Measurements from ENCODE around the gene DPYSL5.

DPYSL5 gene

DNA sequence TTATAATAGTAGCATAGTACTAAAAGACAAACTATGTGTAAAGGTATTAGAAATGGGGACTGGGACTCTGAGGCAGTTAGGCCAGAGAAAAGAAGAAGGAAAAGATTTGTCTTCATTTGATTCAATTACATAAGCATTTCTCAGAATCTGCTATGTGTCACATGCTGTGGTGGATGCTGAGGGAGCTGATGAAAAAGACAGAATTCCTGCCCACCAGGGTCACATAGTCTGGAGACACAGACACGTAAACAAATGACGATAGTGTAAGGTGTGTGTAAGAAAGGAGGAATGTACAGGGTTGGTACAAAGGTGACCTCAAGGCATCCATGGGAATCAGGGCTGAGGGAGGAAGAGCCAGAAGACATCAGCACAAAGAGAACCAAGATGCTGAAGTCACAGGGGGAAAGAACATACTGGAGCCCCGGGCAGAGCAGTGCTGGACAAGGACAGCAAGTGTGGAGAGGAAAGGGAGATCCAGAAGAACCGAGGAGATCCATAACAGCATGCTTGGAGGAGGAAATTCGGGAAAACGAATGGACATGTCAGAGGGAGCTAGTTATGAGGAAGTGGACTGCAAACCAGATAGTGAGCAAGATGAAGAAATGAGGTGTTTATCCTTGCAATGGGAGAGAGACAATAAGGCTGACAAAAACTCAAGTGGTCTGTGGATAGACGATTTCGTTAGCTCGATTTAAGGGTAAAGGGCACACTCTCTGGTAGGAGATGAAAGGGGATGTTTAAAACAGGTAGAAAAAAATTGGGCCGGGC, 121.3 kb downstream of the DPYSL5 start:
- no peak for DNase-seq

DNA sequence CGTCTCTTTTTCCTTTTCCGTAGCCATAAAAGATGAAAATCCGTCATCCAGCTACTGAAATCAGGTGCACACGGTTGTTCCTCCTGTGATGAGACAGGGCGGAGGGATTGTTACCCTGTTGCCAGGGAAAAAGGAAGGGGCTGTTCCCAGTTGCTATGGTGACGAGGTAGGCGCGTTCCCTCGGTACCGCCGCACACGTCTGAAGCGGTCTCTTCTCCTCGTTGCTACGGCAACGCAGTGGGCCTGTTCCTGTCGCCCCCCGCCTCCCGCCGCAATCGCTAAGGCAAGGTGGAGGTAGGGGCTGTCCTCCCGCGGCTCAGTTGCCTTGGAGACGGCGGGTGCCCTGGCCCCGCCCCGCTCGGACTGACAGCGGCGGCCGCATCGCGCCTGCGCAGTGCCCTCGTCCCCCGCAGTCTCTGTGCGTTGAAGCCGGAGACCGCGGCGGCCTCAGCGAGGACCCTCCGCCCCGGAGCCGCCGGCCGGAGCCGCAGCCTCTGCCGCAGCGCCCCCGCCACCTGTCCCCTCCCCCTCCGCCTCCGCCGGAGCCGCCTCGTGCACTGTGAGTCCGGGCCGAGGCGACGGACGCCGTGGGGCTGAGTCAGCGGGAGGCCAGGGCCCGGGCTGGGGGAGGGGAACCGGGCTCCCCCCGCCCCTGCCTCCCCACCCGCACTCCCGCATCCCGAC, 122.5 kb downstream of the DPYSL5 start, which contains the start of gene MAPRE3:
Gene MAPRE3, plus strand, starts transcription at position 394 of the 684 bp plus-strand sequence. CDS start 51,582 bp downstream, outside the sequence.
- peak; percentile 74 to 90 (median 80) for DNase-seq

DNA sequence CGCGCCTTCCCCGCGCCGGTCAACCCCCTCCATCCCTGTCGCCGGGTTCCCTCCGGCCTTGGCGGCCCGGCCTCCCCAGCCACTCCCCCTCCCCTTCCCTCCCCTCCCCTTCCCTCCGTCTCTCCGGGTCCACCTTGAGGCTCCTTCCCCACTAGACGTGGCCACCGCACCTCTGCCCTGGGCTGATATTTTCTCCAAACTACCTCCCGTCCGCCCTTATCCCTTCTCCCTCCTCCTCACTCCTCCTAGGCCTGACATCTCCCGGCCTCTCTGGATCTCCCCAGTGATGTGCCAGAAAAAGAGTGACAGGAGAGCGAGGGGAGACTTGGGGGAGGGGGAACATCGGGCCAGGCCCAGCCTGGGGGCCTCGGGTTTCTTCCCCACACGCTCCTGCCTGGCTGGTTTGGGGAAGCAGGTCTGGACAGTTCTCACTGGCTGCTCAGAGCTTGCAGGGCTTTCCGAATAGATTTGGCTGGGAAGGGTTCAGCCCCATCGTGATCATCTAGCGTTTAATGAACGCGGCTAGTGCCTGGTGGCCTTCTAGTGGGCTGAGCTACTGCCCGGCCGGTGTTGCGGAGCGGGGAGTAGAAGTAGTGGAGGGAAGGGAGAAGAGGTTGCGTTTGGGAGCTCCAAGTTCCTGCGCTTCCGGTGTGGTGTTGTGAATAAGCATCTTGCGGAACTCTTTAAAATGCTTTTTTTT, 123.1 kb downstream of the DPYSL5 start:
- DNase-seq: peak in 3 of 6 experiments; percentile 16 to 31 (median 27)

DNA sequence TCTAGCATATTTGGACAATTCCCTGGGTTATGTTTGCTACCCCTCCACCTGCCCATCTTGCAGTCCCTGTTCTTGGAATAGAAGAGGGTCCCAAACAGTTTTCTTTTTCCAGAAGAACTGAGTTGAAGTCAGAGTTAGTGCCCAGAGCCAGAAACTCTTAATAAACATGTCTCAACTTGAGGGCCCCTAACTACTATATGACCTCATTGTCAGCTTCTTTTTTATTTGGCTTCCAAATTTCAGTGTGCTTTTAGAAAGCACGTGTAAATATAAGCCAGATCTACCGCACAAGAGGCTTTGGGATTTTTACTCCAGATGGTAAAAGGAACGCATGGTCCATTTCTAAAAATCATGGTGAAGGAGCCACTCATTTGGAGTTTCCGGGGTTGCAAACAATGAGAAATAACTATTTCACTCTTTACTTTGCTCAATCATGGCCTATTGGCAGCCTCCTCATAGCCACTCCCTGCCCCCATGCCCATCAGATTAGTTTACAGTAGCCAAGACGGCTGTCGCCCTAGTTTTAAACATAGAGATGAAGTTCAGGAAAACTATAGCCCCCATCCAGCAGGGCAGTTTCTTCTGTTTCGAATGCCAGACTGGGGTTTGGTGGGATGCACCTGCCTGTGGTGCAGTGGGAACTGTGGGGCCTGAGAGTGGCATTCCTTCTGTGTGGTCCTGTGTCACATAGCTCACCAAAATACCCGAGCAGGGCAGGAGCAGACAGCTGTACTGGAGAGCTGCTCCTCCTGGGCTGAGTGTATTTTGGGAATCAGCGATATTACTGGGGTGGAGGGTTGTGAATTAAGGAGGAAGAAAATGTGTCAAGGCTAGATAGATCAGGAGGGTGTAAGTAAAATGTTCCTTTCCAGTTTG, 124.2 kb downstream of the DPYSL5 start:
- DNase-seq: no peak

DNA sequence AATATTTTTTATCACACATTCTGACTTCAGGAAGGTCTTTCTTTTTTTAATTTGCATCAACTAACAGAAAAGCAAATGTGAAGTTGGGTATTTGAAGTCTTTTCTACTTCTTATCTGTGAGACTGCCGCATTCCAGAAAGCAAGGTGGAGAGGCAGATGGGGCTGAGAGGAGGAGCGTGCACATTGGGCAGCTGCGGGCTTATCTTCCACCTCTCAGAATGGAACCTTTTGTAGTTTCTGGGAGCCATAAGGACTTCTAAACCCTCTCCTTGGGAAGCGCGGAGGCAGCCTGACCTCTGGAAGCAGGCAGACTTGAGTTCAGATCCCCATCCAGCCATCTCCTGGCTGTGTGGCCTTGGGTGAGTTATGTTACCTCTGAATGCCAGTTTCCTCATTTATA, 126.4 kb downstream of the DPYSL5 start:
- no peak for DNase-seq

DNA sequence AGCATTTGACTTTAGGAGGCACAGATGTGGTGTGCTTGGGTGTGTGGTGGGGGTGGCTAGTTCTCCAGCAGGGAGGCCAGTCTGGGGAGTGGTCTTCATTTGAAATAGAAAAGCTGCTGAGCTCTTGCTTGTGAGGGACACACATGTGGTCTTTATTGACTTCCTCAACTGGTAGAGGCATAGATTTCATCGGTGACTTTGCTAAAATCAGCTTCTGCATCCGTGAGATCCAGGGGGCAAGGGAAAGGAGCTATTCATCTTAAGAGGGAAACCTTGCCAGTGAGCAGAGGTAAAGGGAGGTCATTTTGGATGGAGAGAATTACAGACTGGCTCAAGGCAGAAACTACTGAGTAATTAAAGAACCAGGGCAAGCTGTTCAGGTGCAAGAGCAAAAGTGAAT, 127.2 kb downstream of the DPYSL5 start:
- DNase-seq: no peak

DNA sequence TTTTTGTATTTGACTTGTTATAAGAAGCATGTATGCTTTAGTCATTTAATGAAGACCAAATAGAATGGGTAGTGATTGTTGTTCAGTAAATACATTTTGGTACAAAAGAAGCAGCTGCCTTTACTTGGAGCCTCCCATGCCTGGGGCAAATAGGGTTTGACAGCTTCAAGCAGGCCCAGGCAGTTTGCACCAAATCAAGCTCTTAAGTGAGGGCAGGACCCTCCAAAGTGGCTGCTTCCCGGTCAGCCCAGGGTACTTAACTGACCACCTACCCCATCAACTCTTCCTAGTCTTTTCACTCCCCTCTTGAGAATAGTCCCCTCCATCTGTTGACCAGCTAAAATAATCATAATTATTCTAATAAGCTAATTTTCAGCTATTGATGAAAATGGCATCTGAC, 127.7 kb downstream of the DPYSL5 start:
- no peak for DNase-seq

DNA sequence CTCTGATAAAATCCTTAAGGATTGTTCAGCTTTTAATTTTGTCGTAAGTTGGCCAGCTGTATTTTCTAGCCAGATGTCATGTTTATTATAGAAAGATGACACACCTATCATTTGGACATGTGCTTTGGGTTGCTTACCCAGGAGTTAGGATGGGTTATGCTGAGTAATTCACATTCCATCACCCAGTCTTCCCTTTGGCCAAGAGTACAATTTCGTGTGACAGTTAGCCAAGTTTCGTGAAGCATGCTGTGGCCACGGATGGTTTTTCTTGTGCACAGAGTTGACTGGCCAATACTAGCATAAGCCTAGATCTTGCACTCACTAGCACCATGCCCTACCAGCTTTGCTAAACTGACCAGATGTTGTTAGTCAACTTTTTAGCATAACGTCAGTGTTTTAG, 128.3 kb downstream of the DPYSL5 start:
- DNase-seq: no peak

DNA sequence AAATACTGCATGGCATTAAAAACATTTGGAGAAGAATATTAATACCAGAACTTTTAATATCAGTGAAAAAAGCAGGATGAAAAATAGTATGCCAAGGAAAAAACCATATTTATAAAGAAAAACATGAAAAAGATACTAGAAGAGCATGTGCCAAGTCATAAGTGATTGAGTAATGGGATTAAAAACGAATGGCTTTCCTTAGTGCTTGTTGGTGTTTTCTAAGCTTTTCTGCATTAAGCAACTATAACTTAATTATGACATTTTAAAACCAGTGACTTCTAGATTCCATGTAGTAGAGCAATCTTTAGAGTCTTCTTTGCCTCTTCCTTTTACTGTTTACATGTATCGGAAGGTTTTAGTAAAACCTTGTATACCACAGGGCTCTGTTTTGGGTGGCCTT, 129.1 kb downstream of the DPYSL5 start:
- DNase-seq: no peak

DNA sequence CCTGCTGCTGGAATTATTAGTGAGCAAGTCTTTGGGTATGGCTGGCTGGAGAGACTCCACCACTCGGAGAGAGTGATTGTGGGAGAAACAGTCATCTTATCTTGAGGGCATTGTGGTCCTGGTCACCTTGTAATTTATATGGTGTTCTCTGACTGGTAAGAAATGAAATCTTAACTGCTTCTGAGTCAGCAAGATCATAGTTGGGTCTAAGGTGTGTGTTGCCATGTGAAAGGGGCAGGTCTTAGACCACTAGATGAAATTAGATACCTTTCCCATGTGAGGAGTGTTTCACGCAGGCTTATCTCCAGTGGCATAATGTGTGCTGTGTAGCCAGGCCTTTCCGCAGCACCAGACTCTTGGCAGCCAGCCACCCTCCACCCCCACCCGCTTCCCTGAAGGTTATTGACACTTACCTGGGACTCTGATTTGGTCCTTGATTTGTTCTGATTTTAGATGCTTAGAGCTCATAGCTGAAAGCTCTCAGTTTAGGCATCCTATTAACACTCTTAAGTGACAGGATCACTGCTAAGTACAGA, 130.2 kb downstream of the DPYSL5 start:
- DNase-seq: no peak

DNA sequence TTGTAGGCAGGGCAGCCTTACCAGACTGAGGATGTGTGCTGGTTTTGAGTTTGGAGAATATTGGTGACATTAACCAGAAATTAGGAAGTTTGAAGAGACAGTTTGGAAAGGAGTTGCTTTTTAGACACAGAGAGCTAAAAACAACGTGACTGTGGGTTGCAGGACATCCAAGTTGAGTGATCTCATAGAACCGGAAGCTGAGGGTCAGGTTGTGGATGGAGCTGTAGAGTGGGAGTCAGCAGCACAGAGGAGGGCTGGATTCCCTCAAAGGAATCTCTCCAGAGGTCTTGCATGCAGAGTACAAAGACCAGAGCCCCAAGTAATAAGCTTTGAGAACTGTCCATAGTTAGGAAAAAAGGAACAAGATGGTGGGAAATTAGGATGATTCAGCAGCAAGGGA, 131.8 kb downstream of the DPYSL5 start:
- DNase-seq: no peak

DNA sequence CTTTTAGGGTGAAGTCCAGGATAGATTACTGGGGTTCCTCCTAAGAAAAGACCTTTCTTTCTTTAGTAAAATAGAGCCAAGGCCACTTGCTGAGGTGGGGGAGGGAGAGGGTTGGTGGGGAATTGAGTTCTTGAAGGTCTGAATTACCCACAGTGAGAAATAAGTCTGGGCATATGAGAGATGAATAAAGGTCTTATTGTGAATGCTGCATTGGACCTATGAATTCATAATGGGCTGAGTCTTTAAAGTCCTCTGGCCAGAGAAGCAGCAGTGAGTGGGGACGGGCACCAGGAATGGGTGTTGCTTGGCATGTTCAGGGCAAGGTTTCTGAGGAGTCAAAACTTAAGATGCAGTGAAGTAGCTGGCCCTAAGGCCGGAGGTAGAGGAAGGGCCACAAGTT, 133.0 kb downstream of the DPYSL5 start:
- DNase-seq: no peak

DNA sequence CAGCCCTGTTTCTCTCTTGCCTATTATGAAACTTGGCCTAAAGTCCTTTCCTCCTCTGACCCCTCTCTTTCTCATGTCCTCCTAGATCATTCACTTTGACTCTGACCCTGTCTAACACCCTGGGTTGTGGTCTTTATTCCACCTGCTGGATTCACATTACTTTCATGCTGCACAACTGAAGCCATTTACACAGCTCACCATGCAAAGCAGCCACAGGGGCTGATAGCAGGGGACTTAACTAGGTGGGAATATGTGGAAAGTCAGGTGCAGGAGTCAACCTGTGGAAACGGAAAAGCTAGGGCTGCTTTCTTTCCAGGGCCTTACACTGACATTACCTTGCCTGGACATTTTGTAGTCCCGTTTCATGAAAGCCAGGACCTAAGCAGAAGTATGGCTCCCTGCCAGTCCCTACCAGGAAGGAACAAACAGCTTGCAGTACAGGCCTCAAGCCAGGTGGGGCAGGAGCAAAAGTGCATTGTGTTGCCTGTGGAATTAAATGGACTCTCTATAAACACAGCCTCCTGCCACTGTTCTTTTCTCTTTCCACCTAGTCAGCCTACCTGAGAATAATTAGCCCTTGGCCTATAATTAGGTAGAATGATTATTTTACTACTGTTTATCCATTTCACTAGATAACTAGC, 134.3 kb downstream of the DPYSL5 start:
- DNase-seq: peak in 2 of 6 experiments; percentile 4 to 5

DNA sequence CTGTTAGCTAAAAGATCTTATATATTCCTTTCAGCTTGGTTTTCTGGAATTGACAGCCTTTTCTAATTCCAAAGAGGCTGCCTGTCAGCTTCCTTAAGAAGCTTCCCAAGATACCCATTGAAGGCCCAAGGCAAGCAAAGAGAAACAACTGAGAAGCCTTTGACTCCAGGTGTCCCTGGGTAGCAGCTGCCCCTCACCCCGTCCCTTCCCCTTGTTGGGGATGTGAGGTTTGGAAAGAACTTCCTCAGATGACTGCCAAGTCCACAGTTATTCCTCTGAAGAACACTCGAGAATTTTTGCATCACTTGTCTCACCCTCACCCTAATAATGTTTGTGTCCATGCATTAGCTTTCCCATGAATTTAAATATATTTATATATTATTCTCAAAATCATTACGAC, 135.8 kb downstream of the DPYSL5 start:
- DNase-seq: no peak

DNA sequence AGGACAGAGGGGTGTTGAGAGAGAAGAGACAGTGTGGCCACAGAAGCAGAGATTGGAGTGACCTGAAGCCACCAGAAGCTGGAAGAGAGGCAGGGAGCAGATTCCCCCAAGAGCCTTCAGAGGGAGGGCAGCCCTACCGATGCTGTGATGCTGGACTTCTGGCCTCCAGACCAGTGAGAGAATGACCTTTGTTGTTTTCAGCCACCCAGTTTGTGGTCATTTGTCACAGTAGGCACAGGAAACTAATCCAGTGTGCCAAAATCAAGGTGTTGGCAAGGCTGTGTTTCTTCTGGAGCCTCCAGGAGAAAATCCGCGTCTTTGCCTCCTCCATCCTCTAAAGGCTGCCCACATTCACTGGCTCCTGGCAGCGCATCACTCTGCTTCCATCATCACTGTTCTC, 137.9 kb downstream of the DPYSL5 start:
- DNase-seq: no peak

DNA sequence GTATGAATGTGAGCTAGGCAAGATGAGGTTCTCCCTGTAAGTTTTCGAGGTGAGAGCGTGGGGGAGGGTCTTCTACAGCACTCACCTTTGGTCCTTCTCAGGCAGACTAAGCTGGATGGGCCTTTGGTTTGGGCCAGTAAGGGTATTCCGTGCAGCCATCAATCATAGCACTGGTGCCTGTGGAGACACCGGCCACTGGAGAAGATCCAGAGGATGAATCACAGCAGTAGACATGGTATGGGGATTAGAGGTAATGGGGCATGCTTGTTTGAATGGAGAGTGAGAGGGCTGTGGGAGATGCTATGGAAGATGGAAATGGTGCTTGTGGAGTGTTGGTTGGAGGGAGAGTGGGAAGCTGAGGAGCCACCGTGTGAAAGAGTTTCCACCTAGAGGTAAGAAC, 138.6 kb downstream of the DPYSL5 start:
- DNase-seq: no peak

DNA sequence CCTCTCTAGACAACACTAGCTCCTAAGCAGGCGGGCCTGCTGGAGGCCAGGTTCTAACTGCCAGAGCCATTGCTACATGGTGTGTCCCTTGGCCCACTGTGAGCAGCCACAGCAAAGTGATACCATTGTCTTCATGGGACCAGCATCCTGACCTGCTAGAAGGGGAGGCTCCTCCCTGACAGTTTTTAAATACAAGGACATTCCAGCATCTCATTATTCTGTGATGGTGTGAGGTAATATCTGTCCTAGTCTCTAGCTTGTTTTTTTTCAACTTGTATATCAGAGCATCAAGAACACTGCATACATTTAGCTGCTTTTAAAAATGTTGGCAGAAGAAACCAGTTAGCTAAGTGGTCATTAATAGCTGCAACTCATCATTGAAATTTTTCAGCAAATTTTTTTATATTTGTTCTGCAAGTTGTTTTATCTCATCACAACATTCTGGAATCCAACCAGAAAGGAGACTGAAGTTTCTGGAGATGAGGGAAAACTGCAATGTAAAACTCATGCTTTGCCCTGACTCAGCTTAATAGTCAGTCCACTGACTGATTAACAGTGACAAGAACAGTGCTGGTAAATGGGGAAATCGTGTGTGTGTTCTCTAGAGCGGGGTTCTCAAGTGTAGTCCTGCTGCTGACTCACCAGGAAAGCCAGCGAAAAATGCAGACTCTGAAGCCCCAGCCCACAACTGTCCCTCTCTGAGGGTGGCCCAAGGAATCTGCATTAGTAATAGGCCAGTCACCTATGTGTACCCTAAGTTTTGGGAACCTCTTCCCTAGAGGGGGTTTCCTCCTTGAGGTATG, 140.3 kb downstream of the DPYSL5 start:
- DNase-seq: no peak

DNA sequence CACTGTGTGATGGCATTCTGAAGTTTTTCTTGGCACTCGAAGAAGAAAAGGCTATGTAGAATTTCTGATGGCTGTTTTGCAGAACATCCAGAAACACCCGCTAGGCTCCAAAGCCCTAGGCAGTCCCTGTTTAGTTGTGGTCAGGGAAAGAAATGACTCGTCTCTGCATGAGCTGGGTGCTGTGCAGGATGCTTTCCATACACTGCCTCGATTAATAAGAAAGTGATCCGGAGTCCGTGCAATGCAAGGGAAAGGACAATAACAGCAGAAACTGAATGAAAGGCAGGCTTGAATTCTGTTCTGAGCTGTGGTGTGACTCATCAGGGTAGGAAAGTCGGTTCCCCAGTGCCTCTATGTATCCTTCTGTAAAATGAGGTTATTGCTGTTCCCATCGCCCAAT, 141.2 kb downstream of the DPYSL5 start:
- no peak for DNase-seq

DNA sequence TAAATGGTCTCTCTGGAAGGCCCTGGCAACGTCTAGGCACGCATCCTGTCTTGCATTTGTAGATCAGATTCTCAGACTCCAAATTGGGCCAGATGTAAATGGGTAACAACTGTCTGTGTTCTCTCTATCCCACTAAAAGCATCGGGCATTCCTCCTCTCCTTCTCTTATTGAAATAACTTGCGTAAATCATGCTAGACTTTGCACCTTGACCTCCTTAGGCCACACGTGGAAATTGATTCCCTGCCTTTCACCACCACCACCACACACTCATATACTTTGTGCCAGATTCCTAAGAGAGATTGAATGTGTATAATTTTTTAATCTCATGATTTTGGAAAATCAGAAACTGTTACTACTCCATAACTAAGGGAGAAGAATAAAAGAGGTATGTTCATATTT, 143.8 kb downstream of the DPYSL5 start:
- DNase-seq: no peak

DNA sequence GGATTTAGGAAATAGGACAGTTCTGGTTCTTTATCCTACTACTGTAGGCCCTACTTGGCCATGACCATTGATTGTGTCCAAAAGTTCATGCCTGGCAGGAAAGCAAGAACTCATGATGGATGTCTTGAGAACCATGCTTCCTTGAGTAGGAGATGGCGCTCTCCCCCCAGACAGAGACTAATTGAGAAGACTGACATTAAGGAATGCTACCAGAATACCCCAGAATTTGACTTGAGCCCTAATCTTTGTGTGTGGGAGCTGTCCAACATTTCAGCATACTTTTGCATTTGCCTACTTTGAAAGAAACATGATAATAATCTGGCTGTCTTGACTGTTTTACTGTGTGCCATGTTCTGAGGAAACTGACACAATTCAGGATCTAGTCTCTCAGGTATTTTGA, 145.8 kb downstream of the DPYSL5 start:
- no peak for DNase-seq

DNA sequence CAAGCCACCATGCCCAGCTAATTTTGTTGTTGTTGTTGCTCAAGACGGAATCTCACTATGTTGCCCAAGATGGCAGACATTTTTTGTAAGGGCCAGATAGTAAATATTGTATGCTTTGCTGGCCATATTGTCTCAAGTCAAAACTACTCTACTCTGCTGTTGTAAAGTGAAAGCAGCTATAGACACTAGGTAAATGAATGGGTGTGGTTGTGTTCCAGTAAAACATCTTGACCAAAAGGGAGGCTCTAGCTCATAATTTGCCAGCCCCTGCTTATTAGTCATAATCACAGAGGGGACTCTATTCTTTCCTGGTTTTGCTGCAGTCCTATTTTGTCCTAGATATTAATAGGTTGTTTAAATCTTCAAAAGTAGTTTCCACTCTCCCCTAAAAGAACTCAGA, 147.1 kb downstream of the DPYSL5 start:
- no peak for DNase-seq

Data from stimulated activated naive CD4-positive, alpha-beta T cell (primary cell).